GM18505 (cell line): Measurements from ENCODE around the gene TAS2R5.
"Not testable (repeated sequence)": the region's sequence is repeated elsewhere in the genome, so short reads cannot be mapped to it uniquely, and the experiment has no call there.

ENCODE experiments used
- ATAC-seq: cut with Tn5 transposase; IDR thresholded peaks from one replicate; pipeline ENCODE4 v1.9.1; 2021; ENCODE audit not compliant: unreplicated experiment
- POLR2A ChIP-seq: IDR thresholded peaks from 4 replicates; pipeline ENCODE4 v1.6.1; 2011; ENCODE audit warnings: borderline replicate concordance; ENCODE audit not compliant: insufficient read depth, insufficient read length; ENCODE audit errors: extremely low read depth

Gene TAS2R5, protein sequence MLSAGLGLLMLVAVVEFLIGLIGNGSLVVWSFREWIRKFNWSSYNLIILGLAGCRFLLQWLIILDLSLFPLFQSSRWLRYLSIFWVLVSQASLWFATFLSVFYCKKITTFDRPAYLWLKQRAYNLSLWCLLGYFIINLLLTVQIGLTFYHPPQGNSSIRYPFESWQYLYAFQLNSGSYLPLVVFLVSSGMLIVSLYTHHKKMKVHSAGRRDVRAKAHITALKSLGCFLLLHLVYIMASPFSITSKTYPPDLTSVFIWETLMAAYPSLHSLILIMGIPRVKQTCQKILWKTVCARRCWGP

DNA sequence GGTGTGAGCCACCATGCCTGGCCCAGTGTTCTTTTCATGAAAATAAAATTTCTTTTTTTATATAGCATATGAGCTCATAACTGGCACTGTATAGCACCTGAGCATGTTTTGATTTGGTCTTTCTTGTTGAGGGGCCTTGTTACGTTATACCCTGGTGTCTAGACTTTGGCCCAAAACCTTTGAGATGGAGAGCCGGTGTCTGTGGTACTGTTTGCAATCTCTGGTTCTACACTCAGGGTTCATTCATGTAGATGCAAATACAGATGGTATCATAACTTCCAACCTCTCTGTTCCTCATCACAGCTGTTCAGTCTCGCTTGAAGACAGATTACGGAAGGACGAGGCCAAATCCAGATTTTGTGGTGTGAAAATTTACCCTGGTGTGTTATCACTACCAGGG lies at the start of gene TAS2R5:
Gene TAS2R5 (plus strand): TSS at position 301 of the 400 bp plus-strand sequence. CDS start 145 bp downstream, outside the sequence.
- no peak for TF ChIP-seq POLR2A
- ATAC-seq: no peak

DNA sequence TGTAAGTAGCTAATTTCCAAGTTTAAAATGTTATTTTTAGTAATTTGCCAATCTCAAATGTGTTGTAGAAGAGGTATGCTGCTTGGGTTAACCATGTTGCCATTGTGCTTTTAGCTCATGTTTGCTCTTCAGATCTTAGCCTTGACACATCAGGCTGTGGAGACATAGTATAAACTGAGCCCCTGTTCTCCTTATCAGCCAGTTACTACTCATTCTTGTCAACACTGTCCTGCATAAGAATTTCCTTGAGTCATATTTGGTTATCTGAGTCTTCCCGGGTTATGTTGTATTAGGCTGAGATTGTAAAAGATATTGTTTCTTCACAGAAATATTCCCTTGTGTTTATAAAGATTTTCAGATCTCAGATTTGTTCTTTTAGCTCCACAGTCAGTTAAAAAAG lies 47.8 kb upstream of the TAS2R5 start:
- no peak for ATAC-seq
- no peak for TF ChIP-seq POLR2A

DNA sequence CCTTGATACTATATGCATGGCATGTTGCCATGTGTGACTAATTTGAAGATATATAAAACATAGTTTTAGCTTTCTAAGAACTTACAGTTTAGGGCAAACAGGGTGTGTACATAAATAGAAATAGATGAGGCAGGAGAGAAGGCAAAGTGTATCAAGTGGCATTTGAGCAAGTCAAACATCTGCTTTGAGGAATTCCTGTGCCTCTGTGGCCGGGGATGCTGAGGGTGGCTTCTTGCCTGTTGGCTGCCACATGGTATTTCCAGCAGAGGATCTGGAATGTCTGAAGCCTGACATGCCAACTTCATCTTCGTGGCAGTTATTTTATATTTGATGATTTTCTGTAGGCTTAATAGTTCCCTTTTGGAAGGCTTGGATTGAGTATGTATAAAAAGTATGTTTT lies 45.9 kb upstream of the TAS2R5 start:
- ATAC-seq: no peak

DNA sequence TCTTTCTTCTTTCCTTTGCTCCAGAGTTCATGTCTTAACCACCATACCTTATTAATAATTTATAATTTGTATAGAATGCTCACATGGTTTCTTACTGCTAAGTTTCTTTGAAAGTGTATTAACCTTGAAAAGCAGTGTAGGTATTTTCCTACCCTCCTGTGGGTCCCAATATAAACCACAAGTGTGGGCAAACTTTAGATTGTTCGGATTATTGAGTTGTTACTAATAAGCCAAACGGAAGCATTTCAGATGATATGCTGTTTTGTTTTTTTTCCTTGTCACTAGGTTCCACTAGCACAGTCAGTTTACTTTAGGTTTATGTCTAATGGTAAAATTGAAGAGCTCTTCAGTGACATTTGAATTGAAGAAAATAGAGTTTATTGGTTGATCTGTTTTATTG lies 41.6 kb upstream of the TAS2R5 start:
- no peak for TF ChIP-seq POLR2A
- no peak for ATAC-seq

More for the DNA sequence above, 45.9 kb upstream of the TAS2R5 start:
- TF ChIP-seq POLR2A: no peak

DNA sequence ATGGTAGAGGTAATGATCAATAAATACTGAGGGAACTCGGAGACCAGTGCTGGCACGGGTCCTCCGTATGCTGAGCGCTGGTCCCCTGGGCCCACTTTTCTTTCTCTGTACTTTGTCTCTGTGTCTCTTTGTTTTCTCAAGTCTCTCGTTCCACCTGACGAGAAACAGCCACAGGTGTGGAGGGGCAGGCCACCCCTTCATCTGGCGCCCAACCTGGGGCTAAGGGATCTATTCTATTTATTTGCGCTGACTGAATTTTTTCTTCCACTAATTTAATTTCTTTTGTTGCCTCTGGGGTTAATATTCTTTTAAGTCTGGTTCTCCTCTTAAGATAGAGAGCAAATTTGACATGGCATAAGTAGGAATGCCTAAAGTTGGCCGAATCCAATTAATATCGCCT lies 38.1 kb upstream of the TAS2R5 start:
- ATAC-seq: not testable (repeated sequence)

DNA sequence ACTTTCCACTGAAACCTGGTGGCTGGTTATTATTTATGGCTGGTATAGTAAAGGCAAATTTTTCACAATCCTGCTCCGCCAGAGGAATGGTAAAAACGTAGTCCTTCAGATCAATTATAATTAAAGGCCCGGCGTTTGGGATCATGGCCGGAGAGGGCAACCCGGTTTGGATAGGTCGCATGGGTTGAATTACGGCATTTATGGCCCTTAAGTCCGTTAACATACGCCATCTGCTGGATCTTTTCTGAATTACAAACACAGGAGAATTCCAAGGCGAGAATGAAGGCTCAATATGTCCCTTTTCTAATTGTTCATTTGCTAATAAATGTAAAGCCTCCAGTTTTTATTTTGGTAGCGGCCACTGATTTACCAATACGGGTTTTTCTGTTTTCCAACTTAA lies 37.4 kb upstream of the TAS2R5 start:
- no peak for ATAC-seq
- TF ChIP-seq POLR2A: no peak

DNA sequence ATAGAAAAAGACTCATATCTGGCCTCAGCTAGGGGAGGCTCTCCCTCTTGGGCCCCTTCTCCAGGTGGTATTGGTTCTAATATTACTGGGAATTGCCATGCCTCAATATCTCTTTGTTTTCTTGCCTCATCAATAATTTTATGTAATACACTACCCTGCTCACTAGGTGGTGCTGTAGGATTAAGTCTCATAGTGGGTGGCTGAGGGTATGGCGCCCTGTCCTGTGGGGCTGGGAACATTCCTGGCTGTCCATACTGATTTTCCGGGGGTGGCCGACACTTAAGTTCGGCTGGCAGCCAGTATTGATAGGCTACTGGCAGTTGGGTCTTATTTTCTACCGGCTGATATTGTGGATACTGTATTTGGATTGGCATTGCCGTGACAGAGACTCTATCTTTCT lies 35.1 kb upstream of the TAS2R5 start:
- no peak for ATAC-seq
- TF ChIP-seq POLR2A: no peak

DNA sequence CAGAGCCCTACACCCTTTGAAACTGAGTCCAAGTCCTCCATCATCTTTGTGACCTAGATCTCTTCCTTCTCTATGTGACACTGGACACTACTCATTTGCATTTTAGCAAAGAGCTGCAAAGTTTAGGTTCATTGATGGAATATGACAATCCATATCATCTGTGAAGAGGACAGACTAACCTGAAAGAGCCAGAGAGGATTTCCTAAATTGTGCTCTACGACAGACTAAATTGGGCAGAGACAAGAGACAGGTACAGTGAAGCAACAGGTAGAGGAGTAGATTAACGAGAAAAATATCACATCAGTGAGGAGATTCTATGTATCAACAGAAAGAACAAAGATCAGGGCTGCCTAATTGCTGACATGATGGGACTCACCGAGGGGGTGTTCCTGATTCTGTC lies 26.2 kb upstream of the TAS2R5 start, which contains the start of gene TAS2R3:
Gene TAS2R3 (plus strand): TSS at position 301 of the 400 bp plus-strand sequence. CDS start 62 bp downstream, at position 363.
- no peak for ATAC-seq
- no peak for TF ChIP-seq POLR2A

DNA sequence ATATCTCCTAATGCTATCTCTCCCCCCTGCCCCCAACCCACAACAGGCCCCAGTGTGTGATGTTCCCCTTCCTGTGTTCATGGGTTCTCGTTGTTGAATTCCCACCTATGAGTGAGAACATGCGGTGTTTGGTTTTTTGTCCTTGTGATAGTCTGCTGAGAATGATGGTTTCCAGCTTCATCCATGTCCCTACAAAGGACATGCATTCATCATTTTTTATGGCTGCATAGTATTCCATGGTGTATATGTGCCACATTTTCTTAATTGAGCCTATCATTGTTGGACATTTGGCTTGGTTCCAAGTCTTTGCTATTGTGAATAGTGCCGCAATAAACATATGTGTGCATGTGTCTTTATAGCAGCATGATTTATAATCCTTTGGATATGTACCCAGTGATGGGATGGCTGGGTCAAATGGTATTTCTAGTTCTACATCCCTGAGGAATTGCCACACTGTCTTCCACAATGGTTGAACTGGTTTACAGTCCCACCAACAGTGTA lies 19.9 kb upstream of the TAS2R5 start:
- not testable (repeated sequence) for ATAC-seq

DNA sequence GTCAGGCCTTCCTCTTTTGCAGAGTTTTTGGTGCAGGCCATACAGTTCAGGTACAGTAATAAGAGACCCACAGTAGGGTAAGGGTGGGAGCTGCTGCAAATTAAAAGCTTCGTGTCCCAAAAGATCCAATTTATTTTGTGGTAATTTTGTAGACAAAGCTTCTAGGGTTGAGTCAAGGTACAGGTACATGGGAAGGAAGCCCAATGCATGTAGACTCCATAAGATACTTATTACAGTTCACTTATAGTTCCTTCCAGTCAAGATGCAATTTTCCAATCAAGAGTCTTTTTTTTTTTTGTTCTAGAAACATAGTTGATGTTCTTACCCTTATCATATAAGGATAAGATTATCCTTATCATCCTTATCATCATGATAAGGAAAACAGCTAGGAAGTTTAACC lies 13.6 kb upstream of the TAS2R5 start, which contains the start of gene TAS2R4:
Gene TAS2R4 (plus strand): TSS at position 301 of the 400 bp plus-strand sequence. CDS start 1,815 bp downstream, outside the sequence.
- TF ChIP-seq POLR2A: no peak
- ATAC-seq: no peak

DNA sequence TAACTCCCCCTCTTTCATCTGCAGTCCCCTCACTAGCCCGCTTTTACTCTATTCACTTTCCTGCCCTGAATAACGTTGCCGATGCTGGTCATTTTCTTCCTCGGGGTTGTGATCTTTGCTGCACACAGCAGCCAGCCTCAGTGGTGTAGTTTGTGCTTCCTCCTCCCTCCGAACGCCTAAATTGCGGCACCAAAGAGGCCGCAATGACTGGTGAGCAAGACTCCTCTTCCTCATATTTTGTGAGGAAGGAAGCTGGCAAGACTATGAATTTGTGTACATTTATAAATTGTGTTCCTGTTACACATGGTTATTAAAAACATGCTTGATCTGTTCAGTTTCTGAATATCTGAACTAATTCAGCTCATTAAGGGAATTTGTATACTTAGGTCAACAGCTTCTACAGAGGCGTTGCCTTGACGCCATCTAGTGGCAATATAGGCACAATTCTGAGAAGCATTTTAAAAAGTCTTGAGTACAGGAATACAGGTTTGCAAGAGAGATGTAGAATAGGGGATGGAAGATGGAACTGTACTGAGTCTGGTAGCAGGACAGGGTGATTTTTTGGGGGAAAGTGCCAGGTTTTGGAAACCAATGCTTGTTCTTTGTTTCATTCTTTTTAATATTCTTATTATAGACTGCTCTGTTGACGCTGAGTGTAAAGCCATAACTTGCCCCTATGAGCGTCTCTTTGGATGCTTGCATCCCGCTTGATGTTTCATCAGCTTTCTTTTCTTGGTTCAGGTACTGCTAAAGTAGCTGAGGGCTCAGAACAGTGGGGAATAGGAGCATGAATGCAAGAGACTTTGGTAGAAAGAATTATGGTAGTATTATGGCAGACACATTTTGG lies 4.1 kb upstream of the TAS2R5 start:
- ATAC-seq: peak; percentile 68
- TF ChIP-seq POLR2A: no peak

DNA sequence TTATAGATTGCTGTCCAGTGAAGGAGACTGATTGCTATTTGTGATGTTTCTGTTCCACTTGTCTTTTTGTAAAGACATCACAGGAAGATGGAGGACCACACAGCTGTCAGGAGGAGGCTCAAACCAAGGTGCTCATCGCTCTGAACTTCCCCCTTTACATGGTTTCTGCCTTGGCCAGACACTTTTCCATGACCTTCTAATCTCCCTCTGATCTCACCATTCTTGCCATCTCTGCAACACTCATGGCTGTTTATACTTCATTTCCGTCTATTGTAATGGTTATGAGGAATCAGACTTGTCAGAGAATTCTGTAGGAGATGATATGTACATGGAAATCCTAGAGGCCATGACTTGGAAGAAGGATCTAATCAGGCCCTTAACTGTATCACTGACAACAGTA lies 1.7 kb upstream of the TAS2R5 start:
- no peak for ATAC-seq
- TF ChIP-seq POLR2A: no peak

DNA sequence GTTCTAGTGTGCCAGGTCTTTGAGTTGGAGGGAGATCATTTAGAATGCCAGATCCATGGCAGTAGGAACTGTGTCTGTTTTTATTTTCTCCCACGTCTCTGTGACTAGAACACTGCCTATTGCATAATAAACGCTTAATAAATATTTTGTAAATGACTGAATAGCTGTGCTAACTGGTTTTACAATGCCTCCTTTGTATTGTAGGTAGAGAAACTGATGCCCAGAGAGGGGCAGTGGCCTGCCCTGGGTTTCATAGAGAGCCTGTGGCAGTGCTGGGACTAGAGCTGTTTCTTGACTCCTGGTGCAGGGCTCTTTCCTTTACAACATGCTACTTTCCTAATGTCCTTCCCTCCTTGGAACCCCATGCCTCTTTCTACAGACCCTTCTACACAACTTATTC lies 2.5 kb downstream of the TAS2R5 start:
- no peak for TF ChIP-seq POLR2A
- no peak for ATAC-seq

DNA sequence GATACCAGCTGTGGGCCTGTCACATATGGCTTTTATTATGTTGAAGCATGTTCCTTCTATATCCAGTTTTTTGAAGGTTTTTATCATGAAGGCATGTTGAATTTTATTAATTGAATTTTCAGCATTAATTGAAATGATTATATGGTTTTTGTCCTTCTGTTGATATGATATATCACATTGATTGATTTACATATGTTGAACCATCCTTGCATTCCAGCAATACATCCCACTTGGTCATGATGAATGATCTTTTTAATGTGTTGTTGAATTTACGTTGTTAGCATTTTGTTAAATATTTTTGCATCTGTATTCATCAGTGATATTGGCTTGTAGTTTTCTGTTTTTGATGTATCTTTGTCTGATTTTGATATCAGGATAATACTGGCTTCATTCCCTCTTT lies 30.1 kb downstream of the TAS2R5 start:
- no peak for TF ChIP-seq POLR2A
- ATAC-seq: no peak

DNA sequence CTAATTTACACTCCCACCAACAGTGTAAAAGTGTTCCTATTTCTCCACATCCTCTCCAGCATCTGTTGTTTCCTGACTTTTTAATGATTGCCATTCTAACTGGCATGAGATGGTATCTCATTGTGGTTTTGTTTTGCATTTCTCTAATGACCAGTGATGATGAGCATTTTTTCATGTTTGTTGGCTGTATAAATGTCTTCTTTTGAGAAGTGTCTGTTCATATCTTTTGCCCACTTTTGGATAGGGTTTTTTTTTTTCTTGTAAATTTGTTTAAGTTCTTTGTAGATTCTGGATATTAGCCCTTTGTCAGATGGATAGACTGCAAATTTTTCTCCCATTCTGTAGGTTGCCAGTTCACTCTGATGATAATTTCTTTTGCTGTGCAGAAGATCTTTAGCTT lies 32.4 kb downstream of the TAS2R5 start:
- not testable (repeated sequence) for ATAC-seq

DNA sequence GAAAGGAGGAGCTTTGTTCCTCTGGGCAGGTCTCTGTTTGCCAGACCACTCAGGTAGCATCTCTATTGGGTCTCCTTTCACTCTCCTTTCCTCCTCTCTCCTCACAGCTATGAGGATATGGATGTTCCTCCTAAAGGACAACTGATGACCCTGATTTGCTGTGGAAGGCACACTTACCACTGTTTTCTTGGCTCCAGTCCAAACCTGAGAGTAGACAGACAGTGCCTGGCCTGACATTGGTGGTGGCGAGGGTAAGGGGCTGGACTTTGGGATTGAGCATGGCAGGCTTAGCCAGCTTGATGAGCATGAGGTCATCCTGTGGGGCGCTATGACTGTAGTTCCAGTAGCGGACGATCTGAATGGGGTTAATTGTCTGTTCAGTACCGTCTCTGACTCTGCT lies 47.7 kb downstream of the TAS2R5 start:
- no peak for ATAC-seq
- TF ChIP-seq POLR2A: no peak
